HG02973 (cell line): ENCODE results near the gene CRISPLD2.
"Not testable (repeated sequence)": the region's sequence is repeated elsewhere in the genome, so short reads cannot be mapped to it uniquely, and the experiment has no call there.

Source experiments
- ATAC-seq: cut with Tn5 transposase; IDR thresholded peaks from one replicate; pipeline ENCODE4 v1.9.1; 2021; ENCODE audit warnings: moderate library complexity; ENCODE audit not compliant: unreplicated experiment

Gene CRISPLD2

DNA sequence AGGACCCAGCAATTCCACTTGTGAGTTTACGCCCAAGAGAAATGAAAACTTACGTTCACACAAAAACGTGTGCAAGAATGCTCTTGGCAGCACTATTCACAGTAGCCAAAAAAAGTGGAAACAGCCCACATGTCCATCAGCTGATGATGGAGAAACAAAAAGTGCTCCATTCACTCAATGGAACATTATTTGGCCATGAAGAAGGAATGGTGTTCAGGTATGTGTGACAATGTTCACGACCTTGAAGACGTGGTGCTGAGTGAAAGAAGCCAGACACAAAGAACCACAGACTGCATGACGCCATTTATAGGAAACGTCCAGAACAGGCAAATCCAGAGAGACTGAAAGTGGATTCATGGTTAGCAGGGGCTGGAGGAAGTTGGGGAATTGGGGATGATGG is 106.7 kb downstream of the CRISPLD2 start:
- no peak for ATAC-seq

- no peak for ATAC-seq
Observed at GRCh38 chr16:84927621-84928591, 108.1 kb downstream of the CRISPLD2 start.

GRCh38 chr16:84928679-84929420 is 109.1 kb downstream of the CRISPLD2 start:
- ATAC-seq, result no peak

- no peak for ATAC-seq
Observed at GRCh38 chr16:84929421-84930297, 109.9 kb downstream of the CRISPLD2 start.

GRCh38 chr16:84930298-84931106 is 110.7 kb downstream of the CRISPLD2 start:
- ATAC-seq, result no peak

DNA sequence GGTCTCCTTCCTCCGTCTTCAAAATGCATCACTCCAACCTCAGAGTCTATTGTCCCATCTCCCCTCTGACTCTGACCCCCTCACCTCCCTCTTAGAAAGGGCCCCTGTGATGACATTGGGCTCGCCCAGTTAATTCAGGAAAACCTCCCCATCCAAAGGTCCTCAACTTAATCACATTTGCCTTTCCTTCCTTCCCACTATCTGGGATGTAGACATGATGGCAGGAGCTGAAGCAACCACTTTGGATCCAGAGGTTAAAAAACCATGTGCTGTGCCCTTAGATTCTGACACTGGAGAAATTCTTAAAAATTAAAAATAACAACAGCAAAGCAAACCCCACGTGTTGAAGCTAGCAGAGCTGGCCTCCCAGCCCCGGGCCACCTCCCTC is 111.3 kb downstream of the CRISPLD2 start:
- no peak for ATAC-seq

GRCh38 chr16:84931506-84931905 is 111.7 kb downstream of the CRISPLD2 start:
- ATAC-seq, result no peak

DNA sequence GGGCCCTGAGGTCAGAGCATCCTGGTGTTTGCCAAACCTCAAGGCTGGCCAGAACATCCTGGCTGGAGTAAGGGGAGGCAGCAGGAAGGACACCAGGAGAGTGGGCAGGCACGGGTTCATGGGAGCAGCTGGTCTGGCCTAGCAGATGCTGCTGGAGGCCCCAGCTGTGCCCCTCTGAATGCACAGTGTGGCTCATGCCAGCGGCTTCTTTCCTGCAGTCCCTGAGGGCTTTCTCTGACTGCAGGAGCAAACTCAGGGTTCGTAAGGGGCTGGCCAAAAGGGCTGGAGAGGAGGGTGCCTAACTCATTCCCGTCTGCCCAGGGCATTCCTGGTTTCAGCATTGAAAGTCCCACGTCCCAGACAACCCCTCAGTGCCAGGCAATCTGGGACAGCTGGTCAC is 112.9 kb downstream of the CRISPLD2 start:
- ATAC-seq, result no peak

- ATAC-seq, result no peak
Observed at GRCh38 chr16:84933774-84934631, 114.2 kb downstream of the CRISPLD2 start.

- ATAC-seq, result no peak
Observed at GRCh38 chr16:84937196-84938005, 117.6 kb downstream of the CRISPLD2 start.

DNA sequence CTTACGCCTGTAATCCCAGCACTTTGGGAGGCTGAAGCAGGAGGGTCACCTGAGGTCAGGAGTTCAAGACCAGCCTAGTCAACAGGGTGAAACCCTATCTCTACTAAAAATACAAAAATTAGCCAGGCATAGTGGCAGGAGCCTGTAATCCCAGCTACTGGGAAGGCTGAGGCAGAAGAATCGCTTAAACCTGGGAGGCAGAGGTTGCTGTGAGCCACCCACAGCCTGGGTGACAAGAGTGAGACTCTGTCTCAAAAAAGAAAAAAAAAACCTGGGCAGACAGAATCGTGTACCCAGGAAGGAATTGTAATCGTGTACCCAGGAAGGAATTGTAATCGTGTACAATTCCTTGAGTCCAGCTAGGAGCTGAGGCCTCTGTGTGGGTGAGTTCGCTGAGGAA is 118.8 kb downstream of the CRISPLD2 start:
- ATAC-seq, result not testable (repeated sequence)

DNA sequence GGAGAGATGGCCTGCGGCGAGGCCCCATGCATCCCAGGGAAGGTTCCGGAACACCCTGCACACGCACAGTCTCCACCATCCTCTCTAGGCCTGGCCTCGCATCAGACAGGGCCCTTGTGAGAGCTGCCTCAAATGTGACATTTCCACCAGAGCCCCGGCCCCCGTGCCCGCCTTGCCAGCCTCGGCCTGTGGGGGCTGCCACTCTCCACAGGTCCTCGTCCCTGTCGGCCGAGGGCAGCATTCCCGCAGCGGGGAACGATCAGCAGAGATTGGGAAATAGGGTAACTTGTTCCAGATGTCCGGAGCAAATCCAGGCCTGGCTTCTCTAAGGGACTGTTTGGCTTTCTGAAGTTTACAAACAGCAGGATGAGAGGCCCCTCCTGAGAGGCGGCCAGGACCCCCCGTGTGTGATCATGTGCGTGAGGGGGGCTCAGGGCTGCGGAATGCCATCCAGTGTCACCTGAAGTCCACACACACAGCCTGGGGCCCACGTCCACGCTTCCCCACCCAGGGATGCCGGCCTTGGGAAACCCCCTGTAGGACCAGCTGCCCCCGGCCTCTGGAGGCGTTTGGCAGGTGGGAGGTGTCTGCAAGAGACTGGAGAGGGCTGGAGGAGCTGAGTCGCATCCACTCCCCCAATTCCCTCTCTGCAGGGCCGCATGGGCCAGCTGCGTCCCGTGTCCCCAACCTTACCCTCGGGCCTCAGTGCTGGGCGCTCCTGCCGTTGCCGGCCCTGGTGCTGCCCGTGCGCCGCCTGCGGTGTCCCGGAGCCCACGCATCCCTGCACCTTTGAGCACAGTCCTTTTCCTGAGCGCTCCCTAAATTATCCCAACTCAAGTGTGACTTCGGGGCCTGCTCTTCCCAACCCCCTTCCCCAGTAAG is 121.1 kb downstream of the CRISPLD2 start:
- no peak for ATAC-seq

GRCh38 chr16:84941921-84942320 is 122.1 kb downstream of the CRISPLD2 start:
- no peak for ATAC-seq

GRCh38 chr16:84942786-84943185 is 123.0 kb downstream of the CRISPLD2 start:
- ATAC-seq, result no peak

DNA sequence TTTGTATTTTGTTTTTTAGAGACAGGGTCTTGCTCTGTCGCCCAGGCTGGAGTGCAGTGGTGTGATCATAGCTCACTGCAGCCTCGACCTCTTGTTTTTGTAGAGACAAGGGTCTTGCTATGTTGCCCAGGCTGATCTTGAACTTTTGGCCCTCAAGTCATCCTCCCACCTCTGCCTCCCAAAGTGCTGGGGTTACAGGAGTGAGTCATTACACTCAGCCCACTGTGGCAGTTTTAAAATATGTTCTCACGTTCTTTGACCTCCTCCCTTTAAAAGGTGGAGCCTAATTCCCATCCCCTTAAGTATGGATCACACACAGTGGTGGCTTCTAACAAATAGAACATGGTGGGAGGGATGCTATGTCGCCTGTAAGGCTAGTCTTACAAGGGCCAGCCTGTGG is 123.8 kb downstream of the CRISPLD2 start:
- no peak for ATAC-seq

- no peak for ATAC-seq
Observed at GRCh38 chr16:84947022-84947421, 127.2 kb downstream of the CRISPLD2 start.
